B cell (primary cell): ENCODE data around the gene ADIPOR1. TPM values are rescaled to one million over a fixed set of nuclear protein-coding genes. Genes with fewer than 3 reads are reported as not detected.

ENCODE experiments used
- ATAC-seq: fragments of 200-7000 bp; cut with Tn5 transposase; one replicate; pipeline ENCODE4 v1.10.0; 2021; ENCODE audit warnings: low read depth, mild to moderate bottlenecking, moderate number of reproducible peaks, moderate library complexity
- CTCF ChIA-PET: fragments of 350-600 bp; sonication (Branson Sonifier 250); formaldehyde crosslinking; loops from one replicate; lab custom pipeline; 2021; ENCODE audit warnings: antibody characterized with exemption, inconsistent platforms; lab: Charles Lee
- POLR2A ChIA-PET: fragments of 350-600 bp; sonication (Branson Sonifier 250); formaldehyde crosslinking; loops from one replicate; lab custom pipeline; 2021; ENCODE audit warnings: antibody characterized with exemption; lab: Charles Lee
- DNase-seq: peaks from one replicate; pipeline ENCODE4 v3.0.0; 2013
- H2AFZ ChIP-seq: 2 replicates; pipeline ENCODE4 v1.6.1; 2012; ENCODE audit warnings: mild to moderate bottlenecking, low read depth, low read length; ENCODE audit not compliant: insufficient read depth, poor library complexity, severe bottlenecking
- H3K27ac ChIP-seq, 2 donors: 1 replicate in 1 of 2; 2 replicates in 1 of 2; pipeline ENCODE4 v1.5.1; 2012 to 2013; ENCODE audit warnings: low read length in 2 of 2, mild to moderate bottlenecking in 2 of 2, moderate library complexity in 1 of 2
- H3K27me3 ChIP-seq, 4 experiments: fragments of 200-600 bp in 1 of 4; sonication (generic) in 1 of 4; replicated peaks in 1 of 4; 1 replicate in 2 of 4; 2 replicates in 2 of 4; pipeline versions ENCODE4 v1.6.1 to v1.7.0; 2013 to 2016; ENCODE audit warnings: low read length in 3 of 4, mild to moderate bottlenecking in 2 of 4, mixed read lengths in 1 of 4, moderate library complexity in 1 of 4; ENCODE audit not compliant: insufficient read depth in 4 of 4, control insufficient read depth in 3 of 4; ENCODE audit errors: control extremely low read depth in 1 of 4
- H3K36me3 ChIP-seq, 2 experiments: replicated peaks in 1 of 2; 1 replicate in 1 of 2; 2 replicates in 1 of 2; pipeline versions ENCODE4 v1.6.1 to v1.7.1; 2013; ENCODE audit warnings: low read length in 1 of 2; ENCODE audit not compliant: insufficient read depth in 2 of 2, control insufficient read depth in 1 of 2; ENCODE audit errors: control extremely low read depth in 1 of 2, extremely low read depth in 1 of 2
- H3K4me1 ChIP-seq, 2 donors: fragments of 200-600 bp in 1 of 2; sonication (generic) in 1 of 2; 1 replicate in 1 of 2; 2 replicates in 1 of 2; pipeline versions ENCODE4 v1.5.1 to v1.6.1; 2013 to 2017; ENCODE audit warnings: low read length in 2 of 2; ENCODE audit not compliant: control insufficient read depth in 2 of 2, insufficient read depth in 2 of 2
- H3K4me2 ChIP-seq: replicated peaks from 2 replicates; pipeline ENCODE3; 2012; ENCODE audit warnings: mild to moderate bottlenecking, low read depth, low read length; ENCODE audit not compliant: poor library complexity, severe bottlenecking
- H3K4me3 ChIP-seq, 5 experiments: fragments of 200-600 bp in 1 of 5; sonication (generic) in 1 of 5; 1 replicate in 3 of 5; 2 replicates in 2 of 5; pipeline versions ENCODE4 v1.5.1 to v1.7.0; 2011 to 2016; ENCODE audit warnings: low read length in 4 of 5, mild to moderate bottlenecking in 4 of 5, low read depth in 2 of 5, control low read depth in 1 of 5, moderate library complexity in 1 of 5; ENCODE audit not compliant: insufficient read depth in 1 of 5; ENCODE audit errors: control extremely low read depth in 1 of 5, extremely low read depth in 1 of 5
- H3K79me2 ChIP-seq: fragments of 200-600 bp; sonication (generic); one replicate; pipeline ENCODE4 v1.6.0; 2016; ENCODE audit warnings: low read length; ENCODE audit not compliant: control insufficient read depth, insufficient read depth
- H3K9ac ChIP-seq: fragments of 200-600 bp; sonication (generic); 2 replicates; pipeline ENCODE4 v1.6.1; 2017; ENCODE audit warnings: mild to moderate bottlenecking, low read length, moderate library complexity
- H3K9me3 ChIP-seq, 3 donors: one replicate each; pipeline versions ENCODE4 v1.6.1 to v1.7.1; 2013; ENCODE audit warnings: low read length in 2 of 3; ENCODE audit not compliant: control insufficient read depth in 2 of 3, insufficient read depth in 1 of 3; ENCODE audit errors: control extremely low read depth in 1 of 3
- H4K20me1 ChIP-seq: 2 replicates; pipeline ENCODE4 v1.6.0; 2012; ENCODE audit warnings: mild to moderate bottlenecking, low read length; ENCODE audit not compliant: insufficient read depth, control insufficient read depth, poor library complexity, severe bottlenecking
- H3K27ac Mint-ChIP-seq: one replicate; pipeline ENCODE4 v1.8.0; 2021; ENCODE audit warnings: mixed read lengths
- H3K27me3 Mint-ChIP-seq: one replicate; pipeline ENCODE4 v1.8.0; 2021; ENCODE audit warnings: mixed read lengths
- H3K4me1 Mint-ChIP-seq: one replicate; pipeline ENCODE4 v1.8.0; 2021; ENCODE audit warnings: mixed read lengths
- H3K4me3 Mint-ChIP-seq: one replicate; pipeline ENCODE4 v1.8.0; 2021; ENCODE audit warnings: mixed read lengths
- H3K9me3 Mint-ChIP-seq: one replicate; pipeline ENCODE4 v1.8.0; 2022; ENCODE audit warnings: mixed read lengths; ENCODE audit not compliant: insufficient read depth
- EZH2 ChIP-seq: IDR thresholded peaks from 2 replicates; pipeline ENCODE4 v1.6.1; 2012; ENCODE audit warnings: borderline replicate concordance, low read depth, mild to moderate bottlenecking, moderate library complexity, low read length; ENCODE audit not compliant: insufficient read depth, poor library complexity, severe bottlenecking
- WGBS: methylation state at CpG from one replicate; pipeline ENCODE4 v1.1.5; 2013; ENCODE audit warnings: missing lambda C conversion rate; ENCODE audit not compliant: insufficient coverage; 5-methylcytosine and 5-hydroxymethylcytosine counted together
- intact Hi-C: fragments of 100-400 bp; cut with micrococcal nuclease; formaldehyde crosslinking; loops from one replicate; pipeline ENCODE4 v1.10.0; 2022
- polyA plus RNA-seq: library from polyadenylated mRNA; depleted of rRNA; stranded (reverse); fragments of >200 nt; gene quantifications from 2 replicates; pipeline ENCODE4 v1.2.3, GENCODE V29; 2012
- total RNA-seq, 2 donors: library from RNA; stranded (reverse); fragments of 120-200 nt in 1 of 2; gene quantifications; 1 replicate in 1 of 2; 2 replicates in 1 of 2; pipeline versions ENCODE4 v1.2.3 to v1.2.4, GENCODE V29; 2013 to 2022
- TF ChIP-seq, protein P1 (sequence below): fragments of 200-600 bp; IDR thresholded peaks from one replicate; pipeline ENCODE4 v1.8.0; 2022; ENCODE audit warnings: antibody characterized with exemption, mild to moderate bottlenecking

The ADIPOR1 gene
- total and polyA plus RNA-seq, 2 donors (not counting 1 experiment from before 2014, with no cell fraction given), result 44.2 to 49.5 TPM

GRCh38 chr1:202956969-202957368 lies 1.1 kb downstream of the ADIPOR1 start:
- peak overlapping the region; percentile 79 to 93 (median 87) for H3K4me3 ChIP-seq
- WGBS, result 79% methylated on average over 2 of the region's 6 CpGs
- Mint-ChIP-seq H3K9me3 (no peaks in the 10 kb centered on the region), H3K27ac (peak overlapping the region; percentile 86), H3K4me1 (peaks cover 46% of the 10 kb centered on the region), H3K27me3 (no peaks in the 10 kb centered on the region), H3K4me3 (peak overlapping the region; percentile 90)
- peaks cover 59% of the 10 kb centered on the region for H4K20me1 ChIP-seq
- peak overlapping the region; percentile 83 for H2AFZ ChIP-seq
- H3K36me3 ChIP-seq, result peaks cover 0 to 7% of the 10 kb centered on the region in 2 experiments
- TF ChIP-seq, protein P1, sequence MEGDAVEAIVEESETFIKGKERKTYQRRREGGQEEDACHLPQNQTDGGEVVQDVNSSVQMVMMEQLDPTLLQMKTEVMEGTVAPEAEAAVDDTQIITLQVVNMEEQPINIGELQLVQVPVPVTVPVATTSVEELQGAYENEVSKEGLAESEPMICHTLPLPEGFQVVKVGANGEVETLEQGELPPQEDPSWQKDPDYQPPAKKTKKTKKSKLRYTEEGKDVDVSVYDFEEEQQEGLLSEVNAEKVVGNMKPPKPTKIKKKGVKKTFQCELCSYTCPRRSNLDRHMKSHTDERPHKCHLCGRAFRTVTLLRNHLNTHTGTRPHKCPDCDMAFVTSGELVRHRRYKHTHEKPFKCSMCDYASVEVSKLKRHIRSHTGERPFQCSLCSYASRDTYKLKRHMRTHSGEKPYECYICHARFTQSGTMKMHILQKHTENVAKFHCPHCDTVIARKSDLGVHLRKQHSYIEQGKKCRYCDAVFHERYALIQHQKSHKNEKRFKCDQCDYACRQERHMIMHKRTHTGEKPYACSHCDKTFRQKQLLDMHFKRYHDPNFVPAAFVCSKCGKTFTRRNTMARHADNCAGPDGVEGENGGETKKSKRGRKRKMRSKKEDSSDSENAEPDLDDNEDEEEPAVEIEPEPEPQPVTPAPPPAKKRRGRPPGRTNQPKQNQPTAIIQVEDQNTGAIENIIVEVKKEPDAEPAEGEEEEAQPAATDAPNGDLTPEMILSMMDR, result no peak
- no peak for TF ChIP-seq EZH2
- ChIA-PET POLR2A (no interaction called here), CTCF (no interaction called here)
- no peaks in the 10 kb centered on the region for H3K27me3 ChIP-seq
- intact Hi-C loops, result loop anchor here (10.0 kb wide), 1 partner anchor 838 kb away; the partner anchor contains the start of genes ZBED6 and ZC3H11A
- DNase-seq (no peak), ATAC-seq (no peak)
- peak overlapping the region; percentile 96 for H3K9ac ChIP-seq
- H3K79me2 ChIP-seq, result peaks cover 64% of the 10 kb centered on the region
- no peaks in the 10 kb centered on the region for H3K9me3 ChIP-seq
- H3K27ac ChIP-seq, result peak overlapping the region in 1 of 2 donors; percentile 95
- H3K4me1 ChIP-seq, result peaks cover 30 to 32% of the 10 kb centered on the region in 2 donors
- H3K4me2 ChIP-seq, result peak overlapping the region; percentile 95

- Mint-ChIP-seq H3K9me3 (no peaks in the 10 kb centered on the region), H3K27ac (no peak overlapping the region), H3K4me1 (peaks cover 52% of the 10 kb centered on the region), H3K27me3 (no peaks in the 10 kb centered on the region), H3K4me3 (no peak overlapping the region)
- TF ChIP-seq EZH2, result no peak
- TF ChIP-seq, protein P1, result no peak
- H3K9me3 ChIP-seq, result no peaks in the 10 kb centered on the region
- H3K9ac ChIP-seq, result no peak overlapping the region
- 100% methylated on average over 3 of the region's 6 CpGs for WGBS
- ChIA-PET CTCF (interaction anchor here (1.0 to 1.1 kb wide), 3 partner anchors 14 to 45 kb away, joined by 3 to 4 read pairs (median 3); no protein-coding TSS in a partner anchor), POLR2A (interaction anchor here (0.7 kb wide), 2 partner anchors 43 to 620 kb away, joined by 4 to 5 read pairs; no protein-coding TSS in a partner anchor)
- no peak overlapping the region for H2AFZ ChIP-seq
- peaks cover 2 to 22% of the 10 kb centered on the region in 2 experiments for H3K36me3 ChIP-seq
- no peak for DNase-seq
- peaks cover 30 to 32% of the 10 kb centered on the region in 2 donors for H3K4me1 ChIP-seq
- no peak overlapping the region for H3K4me3 ChIP-seq
- H4K20me1 ChIP-seq, result peaks cover 75% of the 10 kb centered on the region
- no peaks in the 10 kb centered on the region for H3K27me3 ChIP-seq
- no peak overlapping the region for H3K27ac ChIP-seq
- no peak overlapping the region for H3K4me2 ChIP-seq
- ATAC-seq, result no peak
- H3K79me2 ChIP-seq, result peaks cover 72% of the 10 kb centered on the region
- intact Hi-C loops, result loop anchor here (2.0 to 10.0 kb wide), 2 partner anchors 15 to 841 kb away; partner anchors contain the start of genes ZBED6 and ZC3H11A
These were observed 3.9 kb downstream of the ADIPOR1 start for GRCh38 chr1:202954057-202954745.
